NCI-H2196 (cell line): ENCODE data around the gene METRNL.
"Not testable (repeated sequence)": the region's sequence is repeated elsewhere in the genome, so short reads cannot be mapped to it uniquely, and the experiment has no call there.

ENCODE experiments used
- DNase-seq: peaks from one replicate; lab custom pipeline; 2025; ENCODE audit not compliant: unreplicated experiment; lab: John Stamatoyannopoulos, UW

The METRNL gene

DNA sequence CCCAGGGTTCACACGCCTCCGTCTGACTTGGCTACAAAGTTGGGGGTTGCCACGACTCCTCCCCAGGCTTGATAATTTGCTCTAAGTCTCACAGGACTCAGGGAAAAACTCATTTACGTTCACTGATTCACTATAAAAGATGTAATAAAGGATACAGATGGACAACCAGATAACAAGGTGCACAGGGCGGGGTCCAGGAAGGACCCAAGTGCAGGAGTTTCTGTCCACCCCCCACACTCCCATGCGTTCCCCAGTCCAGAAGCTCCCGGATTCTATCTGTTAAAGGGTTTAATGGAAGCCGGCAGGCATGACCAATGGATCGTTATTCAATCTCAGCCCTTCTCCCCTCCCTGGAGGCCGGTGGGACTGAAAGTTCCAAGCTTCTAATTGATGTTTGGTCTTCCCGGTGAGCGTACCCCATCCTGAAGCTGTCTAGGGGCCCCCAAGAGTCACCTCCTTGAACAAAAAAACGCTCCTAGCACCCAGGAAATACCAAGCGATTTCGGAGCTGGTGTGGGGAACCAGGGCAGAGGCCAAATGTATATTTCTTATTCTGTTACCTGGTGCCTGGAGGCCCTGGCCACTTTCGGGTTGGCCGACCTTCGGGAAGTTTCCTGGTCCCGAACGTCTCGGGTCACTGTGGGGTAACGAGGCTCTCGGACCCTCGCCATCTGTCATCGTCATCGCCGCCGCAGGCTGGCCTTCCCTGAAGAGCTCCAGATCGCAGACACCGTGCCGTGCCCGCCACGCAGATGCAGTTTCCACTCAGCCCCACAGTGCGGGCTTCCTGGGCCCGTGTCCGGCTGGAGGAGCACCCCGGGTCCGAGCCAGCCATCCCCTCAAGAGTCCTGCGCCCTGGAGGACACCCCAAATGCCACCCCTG is 13.5 kb upstream of the METRNL start:
- DNase-seq: no peak

DNA sequence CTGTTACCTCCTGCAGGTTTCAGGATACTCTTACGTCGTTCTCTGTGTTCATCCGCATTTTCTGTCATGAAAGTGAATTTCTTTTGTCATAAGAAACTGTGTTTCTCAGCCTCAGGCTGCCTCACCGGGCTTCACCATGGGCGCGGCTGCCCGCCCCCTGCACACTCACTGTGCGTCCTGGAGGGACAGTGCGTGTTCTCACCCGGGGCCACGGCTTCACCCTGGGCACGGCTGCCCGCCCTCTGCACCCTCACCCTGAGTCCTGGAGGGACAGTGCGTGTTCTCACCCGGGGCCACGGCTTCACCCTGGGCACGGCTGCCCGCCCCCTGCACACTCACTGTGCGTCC is 12.9 kb upstream of the METRNL start:
- not testable (repeated sequence) for DNase-seq

- DNase-seq: no peak
These were observed 12.2 kb upstream of the METRNL start for GRCh38 chr17:83067071-83067717.

GRCh38 chr17:83067718-83068261 is 11.6 kb upstream of the METRNL start:
- DNase-seq: no peak

GRCh38 chr17:83068641-83069570 is 10.5 kb upstream of the METRNL start:
- no peak for DNase-seq

- no peak for DNase-seq
These were observed 9.9 kb upstream of the METRNL start for GRCh38 chr17:83069571-83069906.

DNA sequence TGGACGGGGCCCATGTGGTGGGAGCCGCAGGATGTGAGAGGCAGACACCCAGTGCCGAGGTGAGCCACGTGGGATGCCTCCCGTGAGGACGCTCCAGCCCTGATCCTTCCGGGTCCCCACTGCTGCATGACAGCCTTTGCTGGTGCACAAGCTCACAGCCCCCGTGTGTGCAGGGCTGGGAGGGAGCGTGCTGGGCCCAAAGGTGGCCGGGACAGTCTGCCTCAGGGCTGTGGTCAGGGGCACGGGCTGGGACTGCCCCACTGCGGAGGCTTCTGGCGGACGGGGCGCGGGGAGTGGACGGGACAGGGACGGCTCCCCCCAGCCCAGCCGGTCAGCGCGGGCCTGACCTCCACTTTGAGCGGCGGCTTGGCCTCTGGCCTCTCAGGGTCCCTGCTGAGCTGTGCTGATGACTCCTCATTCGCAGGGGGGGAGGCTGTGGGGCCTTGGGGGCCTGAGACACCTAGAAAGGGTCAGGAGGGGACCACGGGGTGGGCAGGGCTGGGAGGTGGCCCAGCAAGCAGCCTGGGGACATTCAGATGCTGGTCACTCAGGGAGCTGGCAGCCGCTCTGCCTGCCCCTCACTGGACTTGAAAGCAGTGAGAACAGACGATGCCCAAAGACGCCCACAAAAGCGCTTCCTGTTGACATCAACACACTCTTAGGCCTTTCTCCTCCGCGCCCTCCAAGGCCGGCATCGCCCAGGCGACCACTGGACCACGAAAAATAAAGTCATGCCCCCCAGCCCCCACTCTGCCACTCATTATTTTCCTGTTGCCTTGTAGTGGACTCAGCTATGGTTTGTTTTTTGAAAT is 9.3 kb upstream of the METRNL start:
- no peak for DNase-seq

DNA sequence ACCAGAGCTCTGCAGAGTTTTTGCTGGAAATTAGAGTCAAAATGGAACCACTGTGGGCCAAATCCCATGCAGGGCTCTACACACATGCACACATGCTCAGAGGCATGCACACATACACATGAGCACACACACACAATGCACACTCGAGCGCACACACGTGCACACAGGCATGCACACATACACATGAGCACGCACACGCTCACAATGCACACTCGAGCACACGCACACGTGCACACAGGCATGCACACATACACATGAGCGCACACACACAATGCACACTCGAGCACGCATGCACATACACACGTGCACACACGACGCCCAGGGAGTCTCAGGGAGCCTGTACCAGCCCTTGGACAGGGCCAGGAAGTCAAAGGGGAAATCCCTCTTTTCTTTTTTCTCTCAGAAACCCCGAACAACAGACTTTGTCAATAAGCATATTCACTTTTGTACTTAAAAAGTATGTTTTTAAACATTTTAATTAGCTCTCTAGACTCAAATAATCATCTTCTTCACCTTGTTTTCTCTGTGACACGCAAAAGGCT is 8.5 kb upstream of the METRNL start:
- no peak for DNase-seq

DNA sequence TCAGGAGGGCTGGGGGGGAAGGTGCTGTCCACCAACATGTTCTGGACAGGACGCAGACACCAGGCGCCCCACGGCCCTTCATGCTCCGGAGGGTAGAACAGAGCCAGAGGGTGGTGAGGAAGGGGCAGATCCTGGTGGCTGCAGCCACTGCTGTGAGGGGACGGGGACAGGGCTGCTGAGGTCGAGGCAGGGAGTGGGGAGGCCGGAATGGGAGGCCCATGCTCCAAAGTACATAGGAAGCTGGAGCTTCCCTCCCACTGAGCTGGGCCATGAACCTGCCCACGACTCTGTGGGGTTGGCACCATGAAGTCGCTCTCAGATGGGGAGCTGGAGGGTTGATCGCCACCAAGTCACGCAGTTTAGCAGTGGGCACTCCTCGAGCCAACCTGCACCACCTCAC is 8.0 kb upstream of the METRNL start:
- DNase-seq: no peak

GRCh38 chr17:83071966-83072562 is 7.3 kb upstream of the METRNL start:
- no peak for DNase-seq

- no peak for DNase-seq
These were observed 6.6 kb upstream of the METRNL start for GRCh38 chr17:83072600-83073358.

DNA sequence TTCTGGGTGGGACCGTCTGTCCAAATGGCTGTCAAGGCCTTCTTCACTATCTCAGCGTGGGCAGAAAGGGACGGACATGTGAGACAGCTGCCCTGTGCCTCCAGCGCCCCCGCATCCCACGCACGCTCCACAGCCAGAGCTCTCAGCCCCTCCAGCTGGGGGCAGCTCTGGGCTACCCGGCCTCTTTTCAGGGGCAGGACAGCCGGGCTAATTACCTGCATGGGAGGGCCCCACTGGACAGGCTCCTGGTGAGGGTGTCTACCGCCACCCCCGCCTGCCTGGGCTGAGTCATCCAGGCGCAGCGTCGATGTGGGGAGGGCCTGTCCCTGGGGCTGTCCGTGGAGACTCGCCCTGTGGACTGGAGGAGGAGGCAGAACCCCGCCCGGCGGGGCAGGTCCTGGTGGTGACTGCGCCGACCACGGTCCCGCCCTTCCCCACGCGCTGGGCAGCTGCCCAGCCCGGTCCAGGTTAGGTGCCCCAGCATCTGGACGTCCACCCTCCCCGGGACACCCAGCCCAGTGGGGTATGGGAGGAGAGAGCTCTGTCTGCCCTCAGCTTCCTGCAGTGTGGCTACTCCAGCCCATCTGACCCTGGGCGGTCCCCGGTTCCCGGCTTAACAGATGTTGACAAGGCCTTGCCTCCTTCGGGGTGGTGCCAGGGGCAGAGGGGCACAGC is 5.9 kb upstream of the METRNL start:
- DNase-seq: no peak

DNA sequence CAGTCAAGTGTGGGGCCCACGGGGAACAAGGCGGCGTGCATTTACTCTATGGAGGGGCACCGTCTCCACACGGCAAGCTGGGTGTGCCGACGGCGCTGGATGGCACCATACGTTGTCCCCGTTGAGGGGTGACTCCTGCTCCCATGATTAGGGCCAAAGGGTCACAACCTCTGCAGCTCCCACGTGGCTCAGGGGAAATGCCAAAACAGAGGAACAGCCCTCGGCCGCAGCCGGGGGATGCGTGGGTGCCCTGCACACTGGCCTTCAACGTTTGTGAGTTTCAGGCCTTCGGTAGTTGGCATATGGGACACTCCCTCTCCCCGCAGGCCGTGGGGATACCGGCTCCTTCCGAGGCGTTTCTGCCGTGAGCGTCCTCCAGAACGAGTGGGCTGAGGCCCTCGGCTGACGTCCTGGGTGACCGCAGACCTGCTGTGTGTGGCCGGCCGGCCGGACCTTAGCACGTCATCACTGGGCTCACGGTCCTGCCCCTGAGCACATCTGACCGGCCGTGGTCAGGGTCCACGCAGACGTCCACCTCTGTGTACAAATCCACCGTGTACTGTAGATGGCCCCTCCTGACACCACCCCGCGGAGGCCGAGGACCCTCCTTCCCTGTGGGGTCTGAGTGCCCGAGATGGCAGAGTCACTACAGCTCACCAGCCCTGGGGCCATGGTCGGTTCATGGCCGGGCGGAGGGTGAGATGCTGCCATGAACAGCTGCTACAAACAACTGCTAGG is 4.8 kb upstream of the METRNL start:
- DNase-seq: no peak

DNA sequence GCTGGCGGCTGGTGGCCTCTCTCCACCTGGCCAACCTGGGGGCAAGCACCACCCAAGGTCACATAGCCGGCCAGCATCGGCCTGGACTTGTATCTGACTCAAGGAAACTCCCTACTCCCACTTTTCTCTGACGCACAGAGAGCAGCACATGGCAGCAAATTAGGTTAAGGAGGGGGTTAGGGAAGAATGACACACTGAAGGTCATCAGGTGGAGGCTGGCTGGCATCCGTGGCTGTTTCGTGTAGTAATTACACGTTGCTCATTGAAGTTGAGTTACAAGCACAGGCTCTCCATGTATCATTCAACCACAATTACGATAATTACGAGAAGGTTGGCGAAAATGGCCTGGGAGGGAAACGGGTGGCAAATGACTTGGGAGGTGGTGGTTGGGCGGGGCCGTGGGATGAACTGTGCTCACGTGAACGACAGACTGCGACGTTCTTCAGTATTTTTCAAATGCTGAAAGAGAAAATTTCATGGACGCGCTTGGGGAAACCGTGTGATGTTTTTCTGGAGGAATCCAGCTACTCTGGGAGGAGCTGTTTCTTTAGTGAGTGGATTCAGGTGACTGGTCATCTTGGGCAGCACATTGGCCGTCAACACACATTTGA is 4.0 kb upstream of the METRNL start:
- no peak for DNase-seq

DNA sequence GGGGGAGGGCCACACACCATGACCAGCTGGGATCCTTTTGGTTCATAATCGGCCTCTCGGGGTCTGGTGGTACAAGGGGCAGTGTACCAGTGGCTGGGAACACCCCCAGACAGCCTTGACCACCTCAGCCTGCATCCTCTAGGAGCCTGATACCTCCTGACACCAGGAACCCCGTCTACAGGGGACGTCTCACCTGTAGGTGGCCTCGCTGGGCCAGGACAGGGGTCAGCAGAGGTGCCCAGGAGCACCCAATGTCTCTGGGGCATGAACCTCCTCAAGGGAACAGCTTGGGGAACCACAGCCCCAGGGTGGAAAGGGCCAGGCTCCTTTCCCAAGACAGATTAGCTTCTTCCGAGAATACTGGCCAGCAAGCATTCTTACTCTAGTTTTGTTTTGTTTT is 2.5 kb upstream of the METRNL start:
- DNase-seq: peak; percentile 53

DNA sequence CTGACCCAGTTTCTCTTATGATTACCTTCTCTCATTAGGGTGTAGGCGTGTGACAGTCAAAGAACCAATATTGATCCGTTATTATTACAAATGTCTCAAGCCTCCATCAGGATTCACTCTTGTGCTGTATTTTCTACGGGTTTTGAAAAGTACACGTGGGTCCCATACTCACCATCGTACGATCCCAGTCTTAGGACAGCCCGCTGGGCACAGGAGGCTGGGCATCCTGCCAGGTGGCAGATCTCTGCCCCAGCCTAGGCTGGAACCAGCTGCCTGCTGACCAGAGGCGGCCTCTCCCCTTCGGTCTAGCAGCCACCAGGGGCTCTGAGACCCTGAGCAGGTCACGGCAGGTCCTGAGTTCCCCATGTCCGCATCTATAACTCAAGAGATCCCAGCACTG is 2.0 kb upstream of the METRNL start:
- DNase-seq: no peak

DNA sequence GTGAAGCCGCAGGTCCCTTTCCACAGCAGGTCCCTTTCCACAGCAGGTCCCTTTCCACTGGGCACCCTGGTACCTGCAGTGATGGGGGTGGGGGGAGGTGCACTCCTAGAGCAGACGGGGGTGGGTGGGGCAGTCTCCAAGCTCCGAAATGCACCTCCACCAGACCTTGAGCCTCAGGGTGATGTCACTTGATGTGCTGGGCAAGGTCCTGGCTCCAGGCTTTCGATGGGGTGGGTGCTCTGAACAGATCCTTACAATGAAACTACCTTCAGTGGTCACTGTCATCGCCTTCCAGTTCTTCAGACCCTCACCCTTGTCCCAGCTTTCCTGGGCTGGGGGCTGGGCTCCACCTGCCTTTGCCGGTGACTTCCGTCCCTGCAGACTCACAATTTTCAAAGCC is 1.5 kb upstream of the METRNL start:
- DNase-seq: no peak
